HEK293 (cell line): ENCODE measurements around the gene ULBP1.

Experiments
- ZNF501 ChIP-seq: fragments of 450-650 bp; formaldehyde crosslinking; IDR thresholded peaks from 2 replicates; pipeline ENCODE4 v1.5.1; 2016; ENCODE audit warnings: missing biosample characterization, missing genetic modification characterization
- ZNF544 ChIP-seq: fragments of 450-650 bp; formaldehyde crosslinking; IDR thresholded peaks from 2 replicates; pipeline ENCODE4 v1.5.0; 2017; ENCODE audit warnings: missing biosample characterization, missing genetic modification characterization
- ZNF548 ChIP-seq: fragments of 450-650 bp; formaldehyde crosslinking; IDR thresholded peaks from 2 replicates; pipeline ENCODE4 v1.5.1; 2016; ENCODE audit warnings: missing biosample characterization, missing genetic modification characterization
- TF ChIP-seq, protein P1 (sequence below): fragments of 450-650 bp; formaldehyde crosslinking; IDR thresholded peaks from 2 replicates; pipeline ENCODE4 v1.5.1; 2017; ENCODE audit warnings: missing biosample characterization, missing genetic modification characterization
- TF ChIP-seq, protein P2 (sequence below): fragments of 450-650 bp; formaldehyde crosslinking; IDR thresholded peaks from 2 replicates; pipeline ENCODE4 v1.5.1; 2016; ENCODE audit warnings: missing biosample characterization, missing genetic modification characterization

DNA sequence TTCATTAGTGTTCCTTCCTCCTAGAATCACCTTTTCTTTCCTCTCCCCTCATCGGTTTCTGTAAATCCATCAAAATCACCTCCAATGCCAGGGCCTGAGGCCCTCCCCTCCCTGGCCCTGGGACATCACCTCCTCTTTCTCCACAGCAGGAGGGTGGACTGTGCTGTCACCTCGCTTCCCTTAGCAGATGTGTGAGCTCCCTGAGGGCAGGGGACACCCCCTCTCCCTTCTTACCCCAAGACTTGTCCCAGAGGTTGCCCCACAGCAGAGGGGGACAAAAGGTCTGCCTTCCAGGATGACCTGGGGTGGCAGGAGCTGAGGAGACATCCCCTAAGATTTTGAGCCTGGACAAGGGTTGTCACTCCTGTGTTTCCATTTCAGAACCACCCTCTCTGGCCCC, 5.9 kb downstream of the ULBP1 start:
- no peak for TF ChIP-seq ZNF501 (tag by site-specific recombination)
- TF ChIP-seq, protein P1, sequence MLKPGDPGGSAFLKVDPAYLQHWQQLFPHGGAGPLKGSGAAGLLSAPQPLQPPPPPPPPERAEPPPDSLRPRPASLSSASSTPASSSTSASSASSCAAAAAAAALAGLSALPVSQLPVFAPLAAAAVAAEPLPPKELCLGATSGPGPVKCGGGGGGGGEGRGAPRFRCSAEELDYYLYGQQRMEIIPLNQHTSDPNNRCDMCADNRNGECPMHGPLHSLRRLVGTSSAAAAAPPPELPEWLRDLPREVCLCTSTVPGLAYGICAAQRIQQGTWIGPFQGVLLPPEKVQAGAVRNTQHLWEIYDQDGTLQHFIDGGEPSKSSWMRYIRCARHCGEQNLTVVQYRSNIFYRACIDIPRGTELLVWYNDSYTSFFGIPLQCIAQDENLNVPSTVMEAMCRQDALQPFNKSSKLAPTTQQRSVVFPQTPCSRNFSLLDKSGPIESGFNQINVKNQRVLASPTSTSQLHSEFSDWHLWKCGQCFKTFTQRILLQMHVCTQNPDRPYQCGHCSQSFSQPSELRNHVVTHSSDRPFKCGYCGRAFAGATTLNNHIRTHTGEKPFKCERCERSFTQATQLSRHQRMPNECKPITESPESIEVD (tag by site-specific recombination) = no peak
- TF ChIP-seq, protein P2, sequence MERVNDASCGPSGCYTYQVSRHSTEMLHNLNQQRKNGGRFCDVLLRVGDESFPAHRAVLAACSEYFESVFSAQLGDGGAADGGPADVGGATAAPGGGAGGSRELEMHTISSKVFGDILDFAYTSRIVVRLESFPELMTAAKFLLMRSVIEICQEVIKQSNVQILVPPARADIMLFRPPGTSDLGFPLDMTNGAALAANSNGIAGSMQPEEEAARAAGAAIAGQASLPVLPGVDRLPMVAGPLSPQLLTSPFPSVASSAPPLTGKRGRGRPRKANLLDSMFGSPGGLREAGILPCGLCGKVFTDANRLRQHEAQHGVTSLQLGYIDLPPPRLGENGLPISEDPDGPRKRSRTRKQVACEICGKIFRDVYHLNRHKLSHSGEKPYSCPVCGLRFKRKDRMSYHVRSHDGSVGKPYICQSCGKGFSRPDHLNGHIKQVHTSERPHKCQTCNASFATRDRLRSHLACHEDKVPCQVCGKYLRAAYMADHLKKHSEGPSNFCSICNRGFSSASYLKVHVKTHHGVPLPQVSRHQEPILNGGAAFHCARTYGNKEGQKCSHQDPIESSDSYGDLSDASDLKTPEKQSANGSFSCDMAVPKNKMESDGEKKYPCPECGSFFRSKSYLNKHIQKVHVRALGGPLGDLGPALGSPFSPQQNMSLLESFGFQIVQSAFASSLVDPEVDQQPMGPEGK (tag by site-specific recombination) = no peak
- TF ChIP-seq ZNF544 (tag by site-specific recombination) = no peak
- no peak for TF ChIP-seq ZNF548 (tag by site-specific recombination)
